Measurements from ENCODE around the gene ADA.

The ADA gene

DNA sequence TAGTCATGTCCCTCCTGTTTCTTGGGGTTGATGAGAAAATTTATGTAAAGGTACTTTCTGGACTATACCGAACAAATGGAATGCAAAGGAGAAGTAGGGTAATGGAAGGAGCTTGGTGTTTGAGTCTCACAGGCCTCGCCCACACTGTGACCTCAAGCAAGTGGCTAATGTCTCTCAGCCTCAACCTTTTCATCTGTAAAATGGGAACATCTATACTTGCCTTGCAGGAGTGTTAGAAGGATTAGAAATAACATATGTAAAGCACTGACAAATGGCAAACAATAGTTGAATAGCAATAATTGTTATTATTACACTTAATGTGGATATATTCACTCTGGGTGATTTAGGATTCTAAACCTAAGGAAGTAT lies 78.0 kb downstream of the ADA start:
- H3K4me3 ChIP-seq (ENCODE audit: low read depth, low read length): no peak overlapping the region
- DNase-seq (ENCODE audit: low read depth): no peak
- TF ChIP-seq, protein P1, sequence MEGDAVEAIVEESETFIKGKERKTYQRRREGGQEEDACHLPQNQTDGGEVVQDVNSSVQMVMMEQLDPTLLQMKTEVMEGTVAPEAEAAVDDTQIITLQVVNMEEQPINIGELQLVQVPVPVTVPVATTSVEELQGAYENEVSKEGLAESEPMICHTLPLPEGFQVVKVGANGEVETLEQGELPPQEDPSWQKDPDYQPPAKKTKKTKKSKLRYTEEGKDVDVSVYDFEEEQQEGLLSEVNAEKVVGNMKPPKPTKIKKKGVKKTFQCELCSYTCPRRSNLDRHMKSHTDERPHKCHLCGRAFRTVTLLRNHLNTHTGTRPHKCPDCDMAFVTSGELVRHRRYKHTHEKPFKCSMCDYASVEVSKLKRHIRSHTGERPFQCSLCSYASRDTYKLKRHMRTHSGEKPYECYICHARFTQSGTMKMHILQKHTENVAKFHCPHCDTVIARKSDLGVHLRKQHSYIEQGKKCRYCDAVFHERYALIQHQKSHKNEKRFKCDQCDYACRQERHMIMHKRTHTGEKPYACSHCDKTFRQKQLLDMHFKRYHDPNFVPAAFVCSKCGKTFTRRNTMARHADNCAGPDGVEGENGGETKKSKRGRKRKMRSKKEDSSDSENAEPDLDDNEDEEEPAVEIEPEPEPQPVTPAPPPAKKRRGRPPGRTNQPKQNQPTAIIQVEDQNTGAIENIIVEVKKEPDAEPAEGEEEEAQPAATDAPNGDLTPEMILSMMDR (IDR thresholded peaks at IDR 0.05; ENCODE audit: control insufficient read depth, extremely low read depth, insufficient read depth): no peak

DNA sequence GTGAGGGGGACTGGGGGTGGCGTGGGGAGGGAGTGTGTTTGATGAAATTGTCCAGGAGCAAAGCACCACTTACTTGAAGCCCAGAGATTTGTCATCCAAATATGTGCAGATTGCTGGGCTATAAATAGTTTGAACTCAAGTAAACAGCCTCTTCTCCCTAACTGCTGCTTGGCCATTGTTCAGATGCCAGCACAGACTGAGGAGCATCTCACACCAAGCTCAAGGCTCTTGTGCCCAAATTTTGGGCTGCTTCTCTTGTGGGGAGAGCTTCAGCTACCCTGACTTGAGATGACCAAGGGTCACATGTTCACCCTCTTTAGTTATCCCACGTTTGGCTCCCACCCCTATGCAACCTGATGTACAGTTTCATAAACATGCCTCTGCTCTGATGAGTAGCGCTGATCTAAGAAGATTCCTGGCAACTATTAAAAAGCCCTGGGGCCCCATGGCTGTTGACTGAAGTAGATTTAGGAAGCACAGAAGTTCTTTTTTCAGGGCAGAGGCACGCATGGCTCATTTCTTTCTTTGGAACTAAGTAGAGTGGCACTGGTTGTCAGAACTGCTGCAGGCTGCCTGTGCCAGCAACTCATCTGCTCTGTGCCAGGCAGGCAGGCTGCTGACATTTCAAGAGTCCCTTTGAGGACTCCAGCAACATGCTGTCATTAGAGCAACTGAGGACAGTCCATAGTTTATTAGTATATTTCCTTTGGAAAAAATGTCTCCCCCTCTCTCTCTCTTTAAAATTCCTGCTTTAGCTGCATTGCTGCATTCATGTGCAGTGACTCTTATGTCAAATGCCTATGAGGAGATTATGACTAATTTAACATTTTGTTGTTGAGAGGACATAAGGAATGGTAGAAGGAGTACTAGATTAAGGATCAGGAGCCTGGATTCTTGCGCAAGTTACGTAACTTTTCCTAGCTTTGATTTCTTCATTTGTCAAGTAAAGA lies 78.7 kb downstream of the ADA start:
- no peak for DNase-seq (ENCODE audit: low read depth)
- no peak overlapping the region for H3K4me3 ChIP-seq (ENCODE audit: low read depth, low read length)
- TF ChIP-seq, protein P1 (IDR thresholded peaks at IDR 0.05; ENCODE audit: control insufficient read depth, extremely low read depth, insufficient read depth): no peak

DNA sequence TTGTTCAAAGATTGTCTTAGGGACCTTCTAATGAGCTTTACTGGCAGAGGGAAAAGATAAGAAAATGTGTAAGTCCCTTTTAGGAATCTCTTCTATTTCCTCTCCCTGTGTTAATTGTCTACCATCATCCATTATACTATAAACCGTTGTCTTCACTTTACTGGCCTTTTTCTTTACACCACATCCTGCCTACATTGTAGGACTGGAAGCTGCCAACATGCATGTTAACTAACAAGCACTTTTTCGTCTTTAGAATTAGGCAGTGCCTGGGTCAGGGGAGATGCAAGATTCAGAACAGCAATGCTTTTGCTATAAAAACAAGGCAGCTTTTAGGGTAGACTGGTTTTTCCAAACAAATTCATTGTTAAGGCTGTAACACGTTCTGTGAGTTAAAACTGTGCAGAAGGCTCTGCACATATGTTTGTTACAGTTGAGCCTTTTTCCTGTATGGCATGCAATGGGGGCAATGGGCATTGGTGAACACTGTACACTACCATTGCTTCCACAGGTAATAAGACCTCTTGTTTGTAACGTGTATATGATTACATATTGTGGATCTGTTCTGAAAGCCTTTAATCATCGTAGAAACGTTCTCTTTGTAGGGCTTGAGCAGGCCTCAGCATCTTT lies 80.0 kb downstream of the ADA start:
- DNase-seq (ENCODE audit: low read depth): no peak
- TF ChIP-seq, protein P1 (IDR thresholded peaks at IDR 0.05; ENCODE audit: control insufficient read depth, extremely low read depth, insufficient read depth): no peak
- no peak overlapping the region for H3K4me3 ChIP-seq (ENCODE audit: low read depth, low read length)

DNA sequence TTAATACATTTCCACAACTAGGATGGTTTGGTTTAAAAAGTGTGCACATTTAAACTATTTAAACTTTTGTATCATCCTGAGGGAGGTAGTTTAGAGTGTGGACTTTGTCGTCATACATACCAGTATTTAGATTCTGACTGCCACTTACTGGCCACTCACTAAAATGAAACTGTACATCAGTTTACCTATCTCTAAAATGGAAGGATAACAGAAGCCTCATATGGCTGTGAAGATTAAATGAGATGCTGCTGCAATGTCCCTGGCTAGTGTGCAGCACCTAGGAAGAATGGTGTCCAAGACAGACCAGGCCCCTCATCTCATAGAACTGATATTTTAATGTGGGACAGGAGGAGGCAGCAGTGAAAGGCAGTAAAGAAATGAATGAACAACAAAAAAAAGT lies 81.1 kb downstream of the ADA start:
- DNase-seq (ENCODE audit: low read depth): no peak
- H3K4me3 ChIP-seq (ENCODE audit: low read depth, low read length): no peak overlapping the region
- TF ChIP-seq, protein P1 (IDR thresholded peaks at IDR 0.05; ENCODE audit: control insufficient read depth, extremely low read depth, insufficient read depth): no peak
